GM20000 (cell line): ENCODE results near the gene FSD2.

ENCODE experiments used
- DNase-seq: peaks from one replicate; pipeline ENCODE4 v3.0.0; 2012; ENCODE audit warnings: low spot score
- CTCF ChIP-seq: IDR thresholded peaks from 2 replicates; pipeline ENCODE4 v1.5.1; 2012; ENCODE audit warnings: mild to moderate bottlenecking, control low read depth; ENCODE audit errors: extremely low read depth, missing control alignments

Gene FSD2

GRCh38 chr15:82750831-82751180, 55.1 kb downstream of the FSD2 start:
- no peak for TF ChIP-seq CTCF
- peak; percentile 28 for DNase-seq

GRCh38 chr15:82749951-82750830, 55.7 kb downstream of the FSD2 start:
- no peak for TF ChIP-seq CTCF
- peak; percentile 84 for DNase-seq

GRCh38 chr15:82748315-82748714, 57.6 kb downstream of the FSD2 start:
- TF ChIP-seq CTCF = no peak
- no peak for DNase-seq

GRCh38 chr15:82743810-82744209, 62.1 kb downstream of the FSD2 start:
- no peak for DNase-seq

GRCh38 chr15:82742134-82742533, 63.7 kb downstream of the FSD2 start:
- no peak for TF ChIP-seq CTCF
- no peak for DNase-seq

More at GRCh38 chr15:82743810-82744209, 62.1 kb downstream of the FSD2 start:
- TF ChIP-seq CTCF = no peak

GRCh38 chr15:82739086-82739485, 66.8 kb downstream of the FSD2 start:
- DNase-seq = no peak
- no peak for TF ChIP-seq CTCF

GRCh38 chr15:82737975-82738374, 67.9 kb downstream of the FSD2 start:
- DNase-seq = no peak
- TF ChIP-seq CTCF = no peak
